C4-2B (cell line): ENCODE data around the gene PTPRD.

Source experiments
- CTCF ChIP-seq: fragments of 450-650 bp; conservative IDR thresholded peaks from 2 replicates; pipeline ENCODE4 v1.5.1; 2017; ENCODE audit warnings: mild to moderate bottlenecking
- ZFX ChIP-seq: fragments of 450-650 bp; IDR thresholded peaks from 2 replicates; pipeline ENCODE4 v1.6.1; 2017

DNA sequence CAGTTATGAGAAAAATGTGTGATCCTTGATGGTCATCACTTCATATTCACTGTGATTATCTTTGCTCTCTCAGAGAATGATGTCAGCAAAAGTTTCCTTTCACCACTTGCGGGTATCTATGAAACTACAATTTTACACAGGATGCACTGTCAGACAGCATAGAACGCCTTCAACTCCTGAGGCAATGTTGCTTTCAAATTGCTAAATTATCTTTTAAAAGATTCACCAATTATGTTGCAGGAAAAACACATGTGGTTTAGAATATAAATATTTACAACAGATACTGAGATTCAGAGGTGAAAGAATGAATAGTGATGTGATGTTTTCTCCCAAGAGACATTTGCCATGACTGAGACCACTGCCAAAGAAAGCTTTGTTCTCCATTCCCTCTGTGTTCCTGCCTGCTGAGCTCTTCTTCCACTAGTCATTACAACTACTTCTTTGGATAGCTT, 1933.4 kb downstream of the PTPRD start:
- TF ChIP-seq CTCF (no peak), ZFX (no peak)
